Liver (tissue), 9 donors: ENCODE results near the gene HIVEP2. TPM values are rescaled to one million over a fixed set of nuclear protein-coding genes. Genes with fewer than 3 reads are reported as not detected.

ENCODE experiments used
- DNase-seq: peaks from one replicate; pipeline ENCODE4 v3.0.0-alpha.2; 2017; ENCODE audit warnings: low spot score
- H3K27ac ChIP-seq, 2 donors: one replicate each; pipeline ENCODE4 v1.7.0; 2013; ENCODE audit warnings: inconsistent platforms in 2 of 2, low read length in 2 of 2, control low read depth in 1 of 2, low read depth in 1 of 2, mild to moderate bottlenecking in 1 of 2
- H3K27me3 ChIP-seq, 4 donors: one replicate each; pipeline versions ENCODE4 v1.6.1 to v1.7.0; 2013; ENCODE audit warnings: low read length in 3 of 4, inconsistent platforms in 1 of 4, mild to moderate bottlenecking in 1 of 4, moderate library complexity in 1 of 4; ENCODE audit not compliant: control insufficient read depth in 4 of 4, insufficient read depth in 4 of 4
- H3K36me3 ChIP-seq, 4 donors: one replicate each; pipeline versions ENCODE4 v1.6.1 to v1.7.0; 2013; ENCODE audit warnings: low read length in 3 of 4, mild to moderate bottlenecking in 3 of 4, low read depth in 1 of 4, moderate library complexity in 1 of 4; ENCODE audit not compliant: control insufficient read depth in 4 of 4, insufficient read depth in 3 of 4
- H3K4me1 ChIP-seq, 4 donors: one replicate each; pipeline versions ENCODE4 v1.6.1 to v1.7.0; 2013; ENCODE audit warnings: low read length in 3 of 4, mild to moderate bottlenecking in 3 of 4, moderate library complexity in 1 of 4; ENCODE audit not compliant: control insufficient read depth in 4 of 4, insufficient read depth in 4 of 4
- H3K4me3 ChIP-seq, 3 donors: one replicate each; pipeline versions ENCODE4 v1.6.1 to v1.7.0; 2013; ENCODE audit warnings: low read length in 3 of 3, control low read depth in 1 of 3, low read depth in 1 of 3, mild to moderate bottlenecking in 1 of 3
- H3K9ac ChIP-seq, 2 donors: one replicate each; pipeline ENCODE4 v1.7.0; 2013; ENCODE audit warnings: low read length in 2 of 2, mild to moderate bottlenecking in 2 of 2, moderate library complexity in 2 of 2, control low read depth in 1 of 2, low read depth in 1 of 2
- H3K9me3 ChIP-seq, 4 donors: one replicate each; pipeline versions ENCODE4 v1.6.1 to v1.7.0; 2013; ENCODE audit warnings: low read length in 3 of 4; ENCODE audit not compliant: control insufficient read depth in 4 of 4
- ATF3 ChIP-seq: IDR thresholded peaks from 2 replicates; pipeline ENCODE4 v1.6.1; 2016; ENCODE audit warnings: antibody characterized with exemption
- CTCF ChIP-seq: fragments of 150-350 bp; IDR thresholded peaks from 2 replicates; pipeline ENCODE4 v1.5.1; 2017; ENCODE audit warnings: improper control_type of control experiment, low read depth, low read length; ENCODE audit not compliant: missing input control
- EGR1 ChIP-seq, 2 donors: IDR thresholded peaks; 2 replicates each; pipeline ENCODE4 v1.6.1; 2016 to 2018; ENCODE audit warnings: antibody characterized with exemption in 2 of 2, low read depth in 2 of 2
- FOXA1 ChIP-seq: IDR thresholded peaks from 2 replicates; pipeline ENCODE4 v1.6.1; 2016; ENCODE audit warnings: antibody characterized with exemption
- FOXA2 ChIP-seq: IDR thresholded peaks from 2 replicates; pipeline ENCODE4 v1.6.1; 2016; ENCODE audit warnings: antibody characterized with exemption
- GABPA ChIP-seq, 2 donors: IDR thresholded peaks in 1 of 2; conservative IDR thresholded peaks in 1 of 2; 2 replicates each; pipeline ENCODE4 v1.6.1; 2016; ENCODE audit warnings: antibody characterized with exemption in 2 of 2, mild to moderate bottlenecking in 1 of 2, moderate library complexity in 1 of 2
- HNF4G ChIP-seq: IDR thresholded peaks from 2 replicates; pipeline ENCODE4 v1.6.1; 2016; ENCODE audit warnings: antibody characterized with exemption
- JUND ChIP-seq, 2 donors: IDR thresholded peaks; 2 replicates each; pipeline ENCODE4 v1.6.1; 2016; ENCODE audit warnings: antibody characterized with exemption in 2 of 2
- MAX ChIP-seq: IDR thresholded peaks from 2 replicates; pipeline ENCODE4 v1.6.1; 2016; ENCODE audit warnings: antibody characterized with exemption
- RAD21 ChIP-seq, 2 donors: IDR thresholded peaks; 2 replicates each; pipeline ENCODE4 v1.6.1; 2016; ENCODE audit warnings: antibody characterized with exemption in 2 of 2, mild to moderate bottlenecking in 2 of 2
- REST ChIP-seq: IDR thresholded peaks from 2 replicates; pipeline ENCODE4 v1.6.1; 2016; ENCODE audit warnings: antibody characterized with exemption, mild to moderate bottlenecking
- RXRA ChIP-seq, 2 donors: IDR thresholded peaks; 2 replicates each; pipeline ENCODE4 v1.6.1; 2017 to 2018; ENCODE audit warnings: antibody characterized with exemption in 2 of 2, mild to moderate bottlenecking in 1 of 2
- TAF1 ChIP-seq: conservative IDR thresholded peaks from 2 replicates; pipeline ENCODE4 v1.6.1; 2016; ENCODE audit warnings: antibody characterized with exemption, mild to moderate bottlenecking
- YY1 ChIP-seq: IDR thresholded peaks from 2 replicates; pipeline ENCODE4 v1.6.1; 2016; ENCODE audit warnings: antibody characterized with exemption, mild to moderate bottlenecking
- WGBS: extraction: QIAGEN DNeasy Blood & Tissue Kit; methylation state at CpG from one replicate; pipeline ENCODE4 v1.1.7; 2013; 5-methylcytosine and 5-hydroxymethylcytosine counted together
- polyA plus RNA-seq, 2 donors: library from polyadenylated mRNA; stranded (reverse) in 1 of 2; unstranded in 1 of 2; fragments of 200-250 nt in 1 of 2; fragments of >200 nt in 1 of 2; fragmentation: Nextera tagmentation in 1 of 2; extraction: Ambion mirVana in 1 of 2; gene quantifications; one replicate each; pipeline versions ENCODE4 v1.2.1 to v1.2.3, GENCODE V29; 2013 to 2015
- total RNA-seq, 2 donors: library from RNA; depleted of rRNA; stranded (reverse); fragments of >200 nt; gene quantifications; one replicate each; pipeline ENCODE4 v1.2.3, GENCODE V29; 2014
- TF ChIP-seq, protein P1 (sequence below): IDR thresholded peaks from 2 replicates; pipeline ENCODE4 v1.6.1; 2016; ENCODE audit warnings: antibody characterized with exemption
- donor health status: healthy.
- donor health status: healthy.
- donor health status: healthy.
- donor health status: healthy.
- donor health status: healthy.

Gene HIVEP2
- total and polyA plus RNA-seq, 4 donors = 0.82 to 6.6 (median 1.3) TPM

GRCh38 chr6:142712231-142712630, 232.7 kb downstream of the HIVEP2 start:
- Histone ChIP-seq H3K36me3 (no peaks in the 10 kb centered on the region), H3K4me1 (peaks cover 0 to 4% (median 2%) of the 10 kb centered on the region in 4 donors), H3K27ac (no peak overlapping the region), H3K9me3 (no peaks in the 10 kb centered on the region), H3K9ac (no peak overlapping the region), H3K4me3 (no peak overlapping the region), H3K27me3 (no peaks in the 10 kb centered on the region)
- WGBS = 93% methylated on average over 1 of the region's 1 CpG
- TF ChIP-seq JUND (IDR thresholded peaks at IDR 0.05) = no peak
- no peak for TF ChIP-seq RAD21 (IDR thresholded peaks at IDR 0.05)
- TF ChIP-seq CTCF = no peak
- no peak for TF ChIP-seq YY1
- no peak for TF ChIP-seq TAF1
- TF ChIP-seq FOXA2 = no peak
- no peak for TF ChIP-seq REST
- TF ChIP-seq ATF3 = no peak
- TF ChIP-seq, protein P1, sequence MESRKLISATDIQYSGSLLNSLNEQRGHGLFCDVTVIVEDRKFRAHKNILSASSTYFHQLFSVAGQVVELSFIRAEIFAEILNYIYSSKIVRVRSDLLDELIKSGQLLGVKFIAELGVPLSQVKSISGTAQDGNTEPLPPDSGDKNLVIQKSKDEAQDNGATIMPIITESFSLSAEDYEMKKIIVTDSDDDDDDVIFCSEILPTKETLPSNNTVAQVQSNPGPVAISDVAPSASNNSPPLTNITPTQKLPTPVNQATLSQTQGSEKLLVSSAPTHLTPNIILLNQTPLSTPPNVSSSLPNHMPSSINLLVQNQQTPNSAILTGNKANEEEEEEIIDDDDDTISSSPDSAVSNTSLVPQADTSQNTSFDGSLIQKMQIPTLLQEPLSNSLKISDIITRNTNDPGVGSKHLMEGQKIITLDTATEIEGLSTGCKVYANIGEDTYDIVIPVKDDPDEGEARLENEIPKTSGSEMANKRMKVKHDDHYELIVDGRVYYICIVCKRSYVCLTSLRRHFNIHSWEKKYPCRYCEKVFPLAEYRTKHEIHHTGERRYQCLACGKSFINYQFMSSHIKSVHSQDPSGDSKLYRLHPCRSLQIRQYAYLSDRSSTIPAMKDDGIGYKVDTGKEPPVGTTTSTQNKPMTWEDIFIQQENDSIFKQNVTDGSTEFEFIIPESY = no peak
- no peak for TF ChIP-seq HNF4G
- no peak for TF ChIP-seq GABPA (IDR thresholded peaks at IDR 0.05 in 1 of 2, conservative IDR thresholded peaks at IDR 0.05 in 1 of 2)
- no peak for DNase-seq

DNA sequence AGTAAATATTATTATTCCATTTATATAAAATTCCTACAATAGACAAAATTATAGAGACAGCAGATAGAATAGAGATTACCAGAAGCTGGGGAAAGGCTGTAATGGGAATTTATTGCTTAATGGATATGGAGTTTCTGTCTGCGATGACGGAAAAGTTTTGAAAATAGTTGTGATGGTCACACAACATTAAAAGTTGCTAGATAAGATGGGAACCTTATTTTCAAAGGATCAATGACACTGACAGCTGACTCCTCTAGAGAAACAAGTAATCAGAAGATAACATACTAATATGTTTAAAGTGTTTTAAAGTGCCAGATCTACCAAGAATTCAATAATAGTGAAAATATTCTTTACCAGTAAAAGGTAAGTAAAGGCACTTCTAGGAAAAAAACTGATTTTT, 236.3 kb downstream of the HIVEP2 start:
- Histone ChIP-seq H3K9ac (no peak overlapping the region), H3K4me1 (no peaks in the 10 kb centered on the region), H3K9me3 (no peaks in the 10 kb centered on the region), H3K27me3 (no peaks in the 10 kb centered on the region), H3K27ac (no peak overlapping the region), H3K36me3 (no peaks in the 10 kb centered on the region), H3K4me3 (no peak overlapping the region)
- WGBS = 99% methylated on average over 2 of the region's 2 CpGs
- DNase-seq = no peak
- no peak for TF ChIP-seq JUND (IDR thresholded peaks at IDR 0.05)
- TF ChIP-seq MAX = no peak
- no peak for TF ChIP-seq HNF4G
- no peak for TF ChIP-seq RXRA (IDR thresholded peaks at IDR 0.05)
- TF ChIP-seq EGR1 (IDR thresholded peaks at IDR 0.05; ENCODE audit: low read depth in 2 of 2) = no peak
- no peak for TF ChIP-seq RAD21 (IDR thresholded peaks at IDR 0.05)
- TF ChIP-seq, protein P1 = no peak
- TF ChIP-seq TAF1 = no peak
- no peak for TF ChIP-seq CTCF
- TF ChIP-seq FOXA1 = no peak
- TF ChIP-seq ATF3 = no peak
- no peak for TF ChIP-seq YY1
- no peak for TF ChIP-seq GABPA (IDR thresholded peaks at IDR 0.05 in 1 of 2, conservative IDR thresholded peaks at IDR 0.05 in 1 of 2)
